Measurements from ENCODE around the gene ABCB6.

DNA sequence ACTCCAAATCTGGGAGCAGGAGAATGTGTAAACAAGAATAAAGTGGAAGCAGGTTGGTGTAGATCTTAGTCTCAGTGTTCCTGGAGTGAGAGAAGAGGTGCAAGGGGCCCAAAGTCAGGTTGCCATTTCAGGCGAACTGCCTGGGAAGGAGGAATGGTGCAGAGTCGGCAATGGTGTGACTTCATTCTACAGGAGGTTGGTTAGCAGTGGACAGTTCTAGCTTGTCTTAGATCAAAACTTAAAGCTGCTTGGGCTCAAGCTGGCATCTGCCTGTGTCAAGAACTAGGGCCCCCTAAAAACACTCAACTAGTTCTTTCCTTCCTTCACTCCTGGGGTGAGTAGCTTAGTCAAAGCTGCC, 30.1 kb upstream of the ABCB6 start:
- TF ChIP-seq, protein P1, sequence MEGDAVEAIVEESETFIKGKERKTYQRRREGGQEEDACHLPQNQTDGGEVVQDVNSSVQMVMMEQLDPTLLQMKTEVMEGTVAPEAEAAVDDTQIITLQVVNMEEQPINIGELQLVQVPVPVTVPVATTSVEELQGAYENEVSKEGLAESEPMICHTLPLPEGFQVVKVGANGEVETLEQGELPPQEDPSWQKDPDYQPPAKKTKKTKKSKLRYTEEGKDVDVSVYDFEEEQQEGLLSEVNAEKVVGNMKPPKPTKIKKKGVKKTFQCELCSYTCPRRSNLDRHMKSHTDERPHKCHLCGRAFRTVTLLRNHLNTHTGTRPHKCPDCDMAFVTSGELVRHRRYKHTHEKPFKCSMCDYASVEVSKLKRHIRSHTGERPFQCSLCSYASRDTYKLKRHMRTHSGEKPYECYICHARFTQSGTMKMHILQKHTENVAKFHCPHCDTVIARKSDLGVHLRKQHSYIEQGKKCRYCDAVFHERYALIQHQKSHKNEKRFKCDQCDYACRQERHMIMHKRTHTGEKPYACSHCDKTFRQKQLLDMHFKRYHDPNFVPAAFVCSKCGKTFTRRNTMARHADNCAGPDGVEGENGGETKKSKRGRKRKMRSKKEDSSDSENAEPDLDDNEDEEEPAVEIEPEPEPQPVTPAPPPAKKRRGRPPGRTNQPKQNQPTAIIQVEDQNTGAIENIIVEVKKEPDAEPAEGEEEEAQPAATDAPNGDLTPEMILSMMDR (IDR thresholded peaks at IDR 0.05): no peak
- no peak for TF ChIP-seq POLR2AphosphoS5 (IDR thresholded peaks at IDR 0.05)
